GM23338 (cell line): ENCODE measurements around the gene APBA2.

ENCODE experiments used
- CREB1 ChIP-seq: fragments of 250-450 bp; sonication (Bioruptor Pico); IDR thresholded peaks from 2 replicates; pipeline ENCODE4 v1.5.0; 2020; ENCODE audit warnings: low read depth, mild to moderate bottlenecking, moderate library complexity
- CTCF ChIP-seq, 2 experiments: fragments of 200-600 bp in 1 of 2; sonication (generic) in 1 of 2; conservative IDR thresholded peaks; 2 replicates each; pipeline versions ENCODE4 v1.5.1 to v1.6.1; 2016 to 2017; ENCODE audit warnings: antibody characterized with exemption in 2 of 2, low read depth in 2 of 2, mild to moderate bottlenecking in 2 of 2, moderate library complexity in 1 of 2
- EZH2 ChIP-seq: fragments of 200-600 bp; sonication (generic); IDR thresholded peaks from one replicate; pipeline ENCODE4 v1.8.0; 2017; ENCODE audit warnings: antibody characterized with exemption, mild to moderate bottlenecking, low read depth; ENCODE audit not compliant: unreplicated experiment
- EZH2phosphoT487 ChIP-seq: fragments of 200-600 bp; sonication (generic); IDR thresholded peaks from one replicate; pipeline ENCODE4 v1.8.1; 2018; ENCODE audit warnings: antibody characterized with exemption; ENCODE audit not compliant: unreplicated experiment
- JUNB ChIP-seq: IDR thresholded peaks from one replicate; pipeline ENCODE4 v1.6.1; 2016; ENCODE audit warnings: antibody characterized with exemption; ENCODE audit not compliant: unreplicated experiment
- NANOG ChIP-seq: IDR thresholded peaks from 2 replicates; pipeline ENCODE4 v1.6.1; 2016; ENCODE audit warnings: antibody characterized with exemption, borderline replicate concordance
- POLR2AphosphoS5 ChIP-seq: IDR thresholded peaks from 2 replicates; pipeline ENCODE4 v1.6.1; 2016; ENCODE audit warnings: antibody characterized with exemption, low read depth
- REST ChIP-seq: IDR thresholded peaks from one replicate; pipeline ENCODE4 v1.6.1; 2018; ENCODE audit warnings: antibody characterized with exemption; ENCODE audit not compliant: unreplicated experiment
- STAT1 ChIP-seq: IDR thresholded peaks from one replicate; pipeline ENCODE4 v1.6.1; 2016; ENCODE audit warnings: antibody characterized with exemption; ENCODE audit not compliant: unreplicated experiment
- ZNF114 ChIP-seq: fragments of 250-450 bp; sonication (Bioruptor Pico); IDR thresholded peaks from 2 replicates; pipeline ENCODE4 v1.5.0; 2020; ENCODE audit warnings: mild to moderate bottlenecking, moderate library complexity
- ZNF331 ChIP-seq: fragments of 250-450 bp; sonication (Bioruptor Pico); IDR thresholded peaks from 2 replicates; pipeline ENCODE4 v1.5.0; 2020; ENCODE audit warnings: low read depth, mild to moderate bottlenecking, moderate library complexity
- TF ChIP-seq, protein P1 (sequence below): IDR thresholded peaks from 2 replicates; pipeline ENCODE4 v1.6.1; 2016; ENCODE audit warnings: antibody characterized with exemption

DNA sequence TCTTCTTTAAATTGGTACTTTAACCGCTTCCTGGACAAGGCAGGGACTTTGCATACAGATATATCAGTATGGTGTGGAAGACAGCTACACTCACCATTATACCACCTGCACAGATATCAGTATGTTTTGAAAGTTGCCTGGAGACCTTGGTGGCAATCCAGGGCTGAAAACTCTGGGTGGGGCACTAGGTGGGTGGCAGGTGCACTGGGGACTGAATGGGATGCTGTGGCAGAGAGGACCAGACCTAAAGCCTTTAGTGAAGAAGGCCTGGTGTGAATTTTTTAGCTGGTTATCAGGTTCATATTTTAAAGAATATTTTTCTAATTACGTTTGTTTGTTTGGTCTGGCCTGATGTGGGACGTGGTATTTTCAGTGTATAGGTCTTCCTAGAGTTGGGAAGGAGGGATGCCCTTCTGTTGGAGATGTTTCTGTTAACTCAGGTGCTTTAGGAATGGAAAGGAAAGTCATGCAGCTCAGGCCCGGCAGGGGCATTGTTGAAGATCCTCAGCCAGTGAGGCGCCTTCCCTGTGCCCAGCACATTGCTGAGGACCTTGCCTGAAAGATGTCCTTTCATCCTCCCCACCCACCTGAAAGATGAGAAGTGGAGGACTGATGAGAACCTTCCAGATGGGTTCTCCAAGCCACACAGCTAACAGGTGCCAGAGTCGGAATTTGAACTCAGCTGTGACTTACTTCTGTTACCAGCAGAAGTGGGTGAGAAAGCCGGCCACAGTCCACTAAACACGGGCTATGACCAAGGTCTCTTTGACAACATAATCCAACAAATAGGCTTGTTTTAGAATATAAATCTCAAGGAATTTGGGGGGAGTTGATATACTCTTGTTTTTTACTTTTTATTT, 77.3 kb downstream of the APBA2 start:
- no peak for TF ChIP-seq CTCF (conservative IDR thresholded peaks at IDR 0.05; ENCODE audit: low read depth in 2 of 2)
- no peak for TF ChIP-seq EZH2
- no peak for TF ChIP-seq POLR2AphosphoS5
- no peak for TF ChIP-seq REST
- TF ChIP-seq, protein P1, sequence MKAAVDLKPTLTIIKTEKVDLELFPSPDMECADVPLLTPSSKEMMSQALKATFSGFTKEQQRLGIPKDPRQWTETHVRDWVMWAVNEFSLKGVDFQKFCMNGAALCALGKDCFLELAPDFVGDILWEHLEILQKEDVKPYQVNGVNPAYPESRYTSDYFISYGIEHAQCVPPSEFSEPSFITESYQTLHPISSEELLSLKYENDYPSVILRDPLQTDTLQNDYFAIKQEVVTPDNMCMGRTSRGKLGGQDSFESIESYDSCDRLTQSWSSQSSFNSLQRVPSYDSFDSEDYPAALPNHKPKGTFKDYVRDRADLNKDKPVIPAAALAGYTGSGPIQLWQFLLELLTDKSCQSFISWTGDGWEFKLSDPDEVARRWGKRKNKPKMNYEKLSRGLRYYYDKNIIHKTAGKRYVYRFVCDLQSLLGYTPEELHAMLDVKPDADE = no peak
- no peak for TF ChIP-seq CREB1 (CRISPR knock-in tag)
- TF ChIP-seq NANOG = no peak
- no peak for TF ChIP-seq EZH2phosphoT487
- no peak for TF ChIP-seq STAT1
- no peak for TF ChIP-seq JUNB
- TF ChIP-seq ZNF114 (CRISPR knock-in tag) = no peak
- TF ChIP-seq ZNF331 (CRISPR knock-in tag) = no peak
